Colon (tissue), 2 donors: ENCODE results near the gene CLCNKA.
"Not testable (repeated sequence)": the region's sequence is repeated elsewhere in the genome, so short reads cannot be mapped to it uniquely, and the experiment has no call there.

ENCODE experiments used
- FAIRE-seq: peaks from 2 replicates; lab custom pipeline; 2012; peaks lifted over from hg19 to GRCh38; lab: Jason Lieb, UNC
- donor health status: control.
- donor health status: control.

The CLCNKA gene

GRCh38 chr1:16021681-16022080 lies at the start of gene CLCNKA:
Gene CLCNKA, plus strand, starts transcription at chr1:16022036. Its CDS starts 584 bp downstream, at chr1:16022620.
- FAIRE-seq, result no peak

DNA sequence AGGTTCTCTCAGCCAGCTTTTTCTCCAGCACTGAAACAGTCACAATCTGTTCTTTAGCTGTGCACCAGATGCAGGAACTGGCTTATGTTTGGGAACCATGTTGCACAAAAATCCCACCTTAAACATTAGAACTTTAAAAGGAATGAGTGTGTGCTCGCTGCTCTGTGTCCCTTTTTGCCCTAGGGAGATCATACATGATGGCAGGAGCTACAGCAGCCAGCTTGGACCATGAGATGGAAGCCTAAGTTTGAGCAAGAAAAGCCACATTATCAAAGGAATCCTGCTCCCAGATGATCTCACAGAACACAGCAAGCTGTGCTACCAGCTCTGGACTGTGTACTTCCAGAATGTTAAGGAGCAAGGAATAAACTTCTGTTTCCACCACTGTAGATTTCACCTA lies 49.4 kb upstream of the CLCNKA start:
- FAIRE-seq, result no peak

- no peak for FAIRE-seq
Observed at GRCh38 chr1:15973772-15974171, 48.1 kb upstream of the CLCNKA start.

- FAIRE-seq, result no peak
Observed at GRCh38 chr1:15974855-15975254, 47.0 kb upstream of the CLCNKA start.

DNA sequence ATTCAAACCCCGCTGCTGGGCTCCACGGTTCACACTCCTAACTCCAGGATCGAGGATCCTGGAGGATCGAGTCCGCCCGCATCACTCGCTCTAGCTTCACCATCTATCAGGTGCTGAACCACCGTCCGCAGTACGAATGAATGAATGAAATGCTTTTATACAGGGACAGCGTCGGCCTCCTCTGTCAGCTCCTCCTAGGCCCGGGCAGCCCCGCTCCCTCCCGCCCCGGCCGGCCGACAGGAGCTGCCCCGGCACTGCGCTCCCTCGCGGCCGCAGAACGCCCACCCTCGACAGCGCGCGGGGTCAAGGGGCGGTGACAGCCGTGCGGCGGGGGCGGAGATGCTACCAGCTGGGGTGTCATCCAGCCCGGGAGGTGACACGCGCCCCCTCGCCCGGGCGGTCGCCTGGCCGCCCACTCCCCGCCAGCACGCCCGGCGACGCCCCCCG lies 46.5 kb upstream of the CLCNKA start:
- FAIRE-seq, result no peak

GRCh38 chr1:15975805-15976680 lies 45.8 kb upstream of the CLCNKA start, which contains the start of gene ZBTB17:
Gene ZBTB17, minus strand, starts transcription at chr1:15976101. Its CDS starts 27,606 bp downstream, at chr1:15948495.
- no peak for FAIRE-seq

DNA sequence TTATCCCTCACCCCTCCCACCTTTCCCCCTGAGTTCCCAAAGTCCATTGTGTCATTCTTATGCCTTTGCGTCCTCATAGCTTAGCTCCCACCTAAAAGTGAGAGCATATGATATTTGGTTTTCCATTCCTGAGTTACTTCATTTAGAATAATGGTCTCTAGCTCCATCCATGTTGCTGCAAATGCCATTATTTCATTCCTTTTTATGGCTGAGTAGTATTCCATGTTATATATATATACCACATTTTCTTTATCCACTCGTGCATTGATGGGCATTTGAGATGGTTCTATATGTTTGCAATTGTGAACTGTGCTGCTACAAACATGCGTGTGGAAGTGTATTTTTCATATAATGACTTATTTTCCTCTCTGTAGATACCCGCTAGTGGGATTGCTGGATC lies 43.9 kb upstream of the CLCNKA start:
- not testable (repeated sequence) for FAIRE-seq

DNA sequence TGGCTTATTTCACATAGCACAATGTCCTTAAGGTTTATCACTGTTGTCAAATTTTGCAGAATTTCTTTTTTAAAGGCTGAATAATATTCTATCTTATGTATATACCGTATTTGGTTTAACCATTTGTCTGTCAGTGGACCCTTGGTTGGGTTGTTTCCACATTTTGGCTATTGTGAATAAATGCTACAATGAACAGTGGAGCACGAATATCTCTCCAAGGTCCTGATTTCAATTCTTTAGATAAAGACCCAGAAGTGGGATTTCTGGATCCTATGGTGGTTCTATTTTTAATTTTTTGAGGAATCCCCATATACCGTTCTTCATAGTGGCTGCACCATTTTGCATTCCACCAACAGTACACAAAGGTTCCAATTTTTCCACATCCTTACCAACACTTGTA lies 40.2 kb upstream of the CLCNKA start:
- no peak for FAIRE-seq

GRCh38 chr1:15983275-15983674 lies 38.6 kb upstream of the CLCNKA start:
- no peak for FAIRE-seq

DNA sequence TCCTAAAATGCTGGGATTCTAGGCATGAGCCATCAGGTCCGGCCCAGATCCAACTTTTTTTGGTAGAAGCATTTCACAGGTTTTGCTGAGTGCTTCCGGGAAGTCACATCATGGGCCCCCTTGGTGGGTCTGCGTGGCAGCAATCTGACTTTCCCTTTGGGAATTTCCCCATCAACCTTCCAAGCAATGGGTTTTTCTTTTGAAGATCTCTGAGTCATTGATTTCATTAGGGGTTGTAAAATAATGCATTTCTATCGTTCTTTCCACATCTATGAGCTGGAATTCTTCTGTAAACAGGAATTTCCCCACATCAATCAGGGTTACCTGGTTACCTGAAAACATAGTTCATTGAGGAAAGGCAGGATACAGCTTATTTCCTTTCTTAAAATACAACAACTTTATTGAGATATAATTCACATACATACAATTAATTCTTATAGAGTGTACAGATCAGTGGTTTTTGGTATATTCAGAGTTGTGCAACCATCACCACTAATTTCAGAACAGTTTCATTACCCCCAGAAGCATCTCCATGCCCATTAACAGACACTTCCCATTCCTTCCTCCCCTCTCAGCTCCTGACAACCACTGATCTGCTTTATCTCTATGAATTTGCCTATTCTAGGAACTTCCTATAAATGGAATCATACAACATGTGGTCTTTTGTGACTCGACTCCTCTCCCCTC lies 36.1 kb upstream of the CLCNKA start:
- FAIRE-seq, result no peak

GRCh38 chr1:15988856-15989736 lies 32.7 kb upstream of the CLCNKA start:
- no peak for FAIRE-seq

DNA sequence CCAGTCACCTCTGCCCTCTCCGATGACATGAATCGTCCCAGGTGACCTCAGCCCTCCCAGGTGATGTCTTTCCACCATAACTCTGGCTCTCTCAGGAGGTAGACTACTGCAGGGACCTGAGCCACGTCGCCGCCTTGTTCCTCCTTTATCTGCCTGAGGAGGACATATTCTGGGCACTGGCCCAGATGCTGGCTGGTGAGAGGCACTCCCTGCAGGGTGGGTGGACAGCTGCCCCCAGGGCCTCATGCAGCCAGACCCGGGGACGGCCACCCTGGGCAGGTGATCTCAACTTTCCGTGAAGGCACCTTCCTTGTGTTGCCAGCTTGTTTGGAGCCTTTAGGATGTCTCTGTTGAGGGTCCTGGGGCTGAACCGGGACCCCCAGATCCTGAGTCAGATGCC lies 32.1 kb upstream of the CLCNKA start:
- FAIRE-seq, result no peak

GRCh38 chr1:15991427-15992186 lies 30.2 kb upstream of the CLCNKA start:
- FAIRE-seq, result no peak

GRCh38 chr1:15992187-15992553 lies 29.7 kb upstream of the CLCNKA start:
- FAIRE-seq, result no peak

DNA sequence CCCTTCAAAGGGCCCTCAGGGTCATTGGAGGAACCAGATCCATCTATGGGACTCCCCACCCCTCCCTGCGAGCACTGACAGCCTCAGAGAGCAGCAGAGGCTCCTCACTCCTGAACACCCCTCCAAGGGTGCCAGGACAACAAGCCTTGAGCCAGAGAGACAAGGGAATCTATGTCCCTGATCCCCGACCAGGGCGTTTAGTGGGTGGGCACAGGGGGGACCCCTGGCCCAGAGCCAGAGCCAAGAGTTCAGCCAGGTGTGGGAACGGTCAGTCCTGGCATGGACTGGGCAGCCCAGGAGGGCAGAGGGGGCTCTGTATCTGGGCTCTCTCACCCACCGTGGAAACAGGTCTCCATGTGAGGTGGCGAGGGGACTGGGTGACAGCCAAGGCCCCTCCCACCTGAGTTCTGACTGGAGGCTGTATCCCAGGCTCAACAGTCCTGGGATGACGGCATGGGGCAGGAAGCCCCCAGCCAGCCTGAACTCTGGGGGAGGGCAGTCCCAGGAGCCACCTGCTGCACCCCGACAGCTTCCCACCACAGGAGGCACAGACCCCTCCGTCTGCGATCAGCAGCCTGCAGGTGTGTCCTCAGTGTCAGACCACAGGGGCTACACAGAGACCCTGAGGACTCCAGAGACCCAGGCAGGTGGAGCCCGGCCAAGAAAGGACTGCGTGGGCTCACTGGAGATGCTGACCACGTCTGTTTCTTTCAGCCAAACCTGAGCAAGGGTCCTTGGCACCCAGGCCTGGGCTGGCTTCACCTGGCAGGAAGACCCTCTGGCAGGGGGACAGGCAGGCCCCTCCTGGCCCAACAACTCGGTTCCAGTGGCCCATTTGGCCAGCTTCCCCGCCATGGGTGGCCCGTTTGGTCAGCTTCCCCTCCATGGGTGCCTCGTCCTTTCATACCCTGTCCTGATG lies 29.0 kb upstream of the CLCNKA start:
- FAIRE-seq, result no peak

GRCh38 chr1:15993666-15994065 lies 28.2 kb upstream of the CLCNKA start:
- no peak for FAIRE-seq

GRCh38 chr1:15994081-15994480 lies 27.8 kb upstream of the CLCNKA start:
- no peak for FAIRE-seq

GRCh38 chr1:15994590-15995351 lies 27.1 kb upstream of the CLCNKA start:
- FAIRE-seq, result no peak

- no peak for FAIRE-seq
Observed at GRCh38 chr1:15997076-15997585, 24.7 kb upstream of the CLCNKA start.
